ENCODE data around the gene FGF5. TPM values are rescaled to one million over a fixed set of nuclear protein-coding genes. Genes with fewer than 3 reads are reported as not detected.

Gene FGF5
- total RNA-seq, 2 donors from 2014 or later: not detected

DNA sequence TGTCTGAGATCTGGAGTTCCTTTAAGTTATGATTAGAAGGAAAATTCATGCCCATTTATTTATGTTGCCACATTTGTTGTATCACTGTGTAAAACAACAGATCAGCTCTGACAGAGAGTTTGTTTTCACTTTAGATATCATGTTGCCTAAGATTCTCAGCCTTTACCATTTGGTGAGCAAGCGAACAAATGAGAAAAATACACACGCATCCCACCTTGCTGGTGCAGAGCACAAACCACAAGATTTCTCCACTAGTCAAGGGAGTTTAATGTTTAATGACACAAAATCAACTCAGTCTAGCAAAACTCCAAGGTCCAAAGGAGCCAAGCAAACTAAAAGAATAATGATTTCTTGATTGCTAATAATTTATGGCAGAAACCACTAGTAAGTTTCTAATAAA is 27.7 kb downstream of the FGF5 start:
- Histone ChIP-seq H3K4me3 (no peak overlapping the region), H3K27ac (no peak overlapping the region)
- no peak for ATAC-seq (ENCODE audit: insufficient number of reproducible peaks, low FRiP score, low read depth)

GRCh38 chr4:80295336-80295735 is 28.9 kb downstream of the FGF5 start:
- no peaks in the 10 kb centered on the region for H3K4me1 ChIP-seq (ENCODE audit: control insufficient read depth in 1 of 2, low read depth in 2 of 2)
- H3K9me3 ChIP-seq: no peaks in the 10 kb centered on the region
- no peaks in the 10 kb centered on the region for H3K36me3 ChIP-seq
- DNase-seq (ENCODE audit: low spot score) (no peak), ATAC-seq (ENCODE audit: insufficient number of reproducible peaks, low FRiP score, low read depth) (no peak)
- no peak overlapping the region for H3K27ac ChIP-seq
- H3K4me3 ChIP-seq: no peak overlapping the region
- TF ChIP-seq, protein P1, sequence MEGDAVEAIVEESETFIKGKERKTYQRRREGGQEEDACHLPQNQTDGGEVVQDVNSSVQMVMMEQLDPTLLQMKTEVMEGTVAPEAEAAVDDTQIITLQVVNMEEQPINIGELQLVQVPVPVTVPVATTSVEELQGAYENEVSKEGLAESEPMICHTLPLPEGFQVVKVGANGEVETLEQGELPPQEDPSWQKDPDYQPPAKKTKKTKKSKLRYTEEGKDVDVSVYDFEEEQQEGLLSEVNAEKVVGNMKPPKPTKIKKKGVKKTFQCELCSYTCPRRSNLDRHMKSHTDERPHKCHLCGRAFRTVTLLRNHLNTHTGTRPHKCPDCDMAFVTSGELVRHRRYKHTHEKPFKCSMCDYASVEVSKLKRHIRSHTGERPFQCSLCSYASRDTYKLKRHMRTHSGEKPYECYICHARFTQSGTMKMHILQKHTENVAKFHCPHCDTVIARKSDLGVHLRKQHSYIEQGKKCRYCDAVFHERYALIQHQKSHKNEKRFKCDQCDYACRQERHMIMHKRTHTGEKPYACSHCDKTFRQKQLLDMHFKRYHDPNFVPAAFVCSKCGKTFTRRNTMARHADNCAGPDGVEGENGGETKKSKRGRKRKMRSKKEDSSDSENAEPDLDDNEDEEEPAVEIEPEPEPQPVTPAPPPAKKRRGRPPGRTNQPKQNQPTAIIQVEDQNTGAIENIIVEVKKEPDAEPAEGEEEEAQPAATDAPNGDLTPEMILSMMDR (IDR thresholded peaks at IDR 0.05): no peak
- no peaks in the 10 kb centered on the region for H3K27me3 ChIP-seq (replicated peaks; ENCODE audit: insufficient read depth)

More for the DNA sequence above, 27.7 kb downstream of the FGF5 start:
- Histone ChIP-seq H3K4me1 (ENCODE audit: control insufficient read depth in 1 of 2, low read depth in 2 of 2) (no peaks in the 10 kb centered on the region), H3K9me3 (no peaks in the 10 kb centered on the region), H3K36me3 (no peaks in the 10 kb centered on the region), H3K27me3 (replicated peaks; ENCODE audit: insufficient read depth) (no peaks in the 10 kb centered on the region)
- TF ChIP-seq, protein P1 (IDR thresholded peaks at IDR 0.05): no peak
- no peak for DNase-seq (ENCODE audit: low spot score)

GRCh38 chr4:80295826-80296225 is 29.4 kb downstream of the FGF5 start:
- TF ChIP-seq, protein P1 (IDR thresholded peaks at IDR 0.05): no peak
- no peaks in the 10 kb centered on the region for H3K9me3 ChIP-seq
- no peaks in the 10 kb centered on the region for H3K27me3 ChIP-seq (replicated peaks; ENCODE audit: insufficient read depth)
- ATAC-seq (ENCODE audit: insufficient number of reproducible peaks, low FRiP score, low read depth) (no peak), DNase-seq (ENCODE audit: low spot score) (no peak)
- no peaks in the 10 kb centered on the region for H3K36me3 ChIP-seq
- no peak overlapping the region for H3K4me3 ChIP-seq
- H3K27ac ChIP-seq: no peak overlapping the region
- no peaks in the 10 kb centered on the region for H3K4me1 ChIP-seq (ENCODE audit: control insufficient read depth in 1 of 2, low read depth in 2 of 2)

DNA sequence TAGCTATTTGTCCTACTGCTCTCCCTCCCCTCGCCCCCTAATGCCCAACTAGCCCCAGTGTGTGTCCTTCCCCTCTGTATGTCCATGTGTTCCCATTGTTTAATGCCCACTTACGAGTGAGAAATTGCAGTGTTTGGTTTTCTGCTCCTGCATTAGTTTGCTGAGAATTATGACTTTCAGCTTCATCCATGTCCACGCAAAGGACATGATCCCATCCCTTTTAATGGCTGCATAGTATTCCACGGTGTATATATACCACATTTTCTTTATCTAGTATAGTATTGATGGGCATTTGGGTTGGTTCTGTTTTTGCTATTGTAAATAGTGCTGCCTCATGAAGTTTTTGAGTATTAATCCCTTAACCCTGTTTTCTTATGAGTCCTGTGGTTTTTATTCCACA is 35.4 kb downstream of the FGF5 start:
- Histone ChIP-seq H3K9me3 (no peaks in the 10 kb centered on the region), H3K4me1 (ENCODE audit: control insufficient read depth in 1 of 2, low read depth in 2 of 2) (no peaks in the 10 kb centered on the region), H3K27me3 (replicated peaks; ENCODE audit: insufficient read depth) (no peaks in the 10 kb centered on the region), H3K4me3 (no peak overlapping the region), H3K27ac (no peak overlapping the region), H3K36me3 (no peaks in the 10 kb centered on the region)
- DNase-seq (ENCODE audit: low spot score): no peak
- ATAC-seq (ENCODE audit: insufficient number of reproducible peaks, low FRiP score, low read depth): no peak
- TF ChIP-seq, protein P1 (IDR thresholded peaks at IDR 0.05): no peak

DNA sequence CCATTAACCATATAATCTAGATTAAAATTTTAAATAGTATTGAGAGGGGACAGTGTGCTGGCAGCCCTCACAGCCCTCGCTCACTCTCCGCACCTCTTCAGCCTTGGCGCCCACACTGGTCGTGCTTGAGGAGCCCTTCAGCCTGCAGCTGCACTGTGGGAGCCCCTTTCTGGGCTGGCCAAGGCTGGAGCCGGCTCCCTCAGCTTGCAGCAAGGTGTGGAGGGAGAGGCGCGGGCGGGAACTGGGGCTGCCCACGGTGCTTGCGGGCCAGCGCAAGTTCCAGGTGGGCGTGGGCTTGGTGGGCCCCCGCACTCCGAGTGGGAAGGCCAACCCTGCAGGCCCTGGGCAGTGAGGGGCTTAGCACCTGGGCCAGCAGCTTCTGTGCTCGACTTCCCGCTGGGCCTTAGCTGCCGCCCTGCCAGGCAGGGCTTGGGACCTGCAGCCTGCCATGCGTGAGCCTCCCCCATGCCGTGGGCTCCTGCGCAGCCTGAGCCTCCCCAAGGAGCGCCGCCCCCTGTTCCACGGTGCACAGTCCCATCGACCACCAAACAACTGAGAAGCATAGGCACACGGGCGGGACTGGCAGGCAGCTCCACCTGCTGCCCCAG is 36.3 kb downstream of the FGF5 start:
- TF ChIP-seq, protein P1 (IDR thresholded peaks at IDR 0.05): no peak
- Histone ChIP-seq H3K27me3 (replicated peaks; ENCODE audit: insufficient read depth) (no peaks in the 10 kb centered on the region), H3K4me1 (ENCODE audit: control insufficient read depth in 1 of 2, low read depth in 2 of 2) (no peaks in the 10 kb centered on the region), H3K36me3 (no peaks in the 10 kb centered on the region), H3K4me3 (no peak overlapping the region), H3K27ac (no peak overlapping the region), H3K9me3 (no peaks in the 10 kb centered on the region)
- DNase-seq (ENCODE audit: low spot score) (no peak), ATAC-seq (ENCODE audit: insufficient number of reproducible peaks, low FRiP score, low read depth) (no peak)
